GM12878 (cell line): ENCODE data around the gene TMEM256. TPM values are rescaled to one million over a fixed set of nuclear protein-coding genes. Genes with fewer than 3 reads are reported as not detected.

Source experiments
- ATAC-seq: fragments of 200-7000 bp; cut with Tn5 transposase; 3 replicates; pipeline ENCODE4 v1.9.1; 2020; ENCODE audit warnings: mild to moderate bottlenecking, moderate library complexity
- BruUV-seq: library from RNA; stranded (reverse); fragments of 400-500 nt; replicated peaks from 2 replicates; lab custom pipeline; 2021; lab: Mats Ljungman, UMichigan
- CTCF ChIA-PET: fragments of 300-600 bp; sonication (Branson Sonifier 250); formaldehyde crosslinking; extraction: SDS; loops from one replicate; lab custom pipeline; 2021; ENCODE audit warnings: inconsistent platforms; lab: Yijun Ruan, JAX
- POLR2A ChIA-PET: fragments of 350-600 bp; formaldehyde crosslinking; extraction: SDS; loops from one replicate; lab custom pipeline; 2021; ENCODE audit warnings: inconsistent platforms; lab: Charles Lee
- RAD21 ChIA-PET: fragments of 300-600 bp; sonication (Branson Sonifier 250); formaldehyde crosslinking; loops from one replicate; lab custom pipeline; 2023; ENCODE audit warnings: antibody characterized with exemption; ENCODE audit not compliant: unreplicated experiment; lab: Charles Lee
- SMC1A ChIA-PET: fragments of 300-600 bp; sonication (Branson Sonifier 250); formaldehyde crosslinking; loops from one replicate; lab custom pipeline; 2023; ENCODE audit not compliant: unreplicated experiment, uncharacterized antibody; lab: Charles Lee
- DNase-seq: peaks from one replicate; pipeline ENCODE4 v3.0.0-alpha.2; 2011; ENCODE audit warnings: low read depth, low spot score
- FAIRE-seq: peaks from 3 replicates; lab custom pipeline; 2011; peaks lifted over from hg19 to GRCh38; lab: Jason Lieb, UNC
- H2AFZ ChIP-seq: 2 replicates; pipeline ENCODE4 v1.6.0; 2011; ENCODE audit warnings: low read depth, low read length, control low read depth; ENCODE audit not compliant: control insufficient read depth
- H3K27ac ChIP-seq: 2 replicates; pipeline ENCODE4 v1.5.1; 2011; ENCODE audit warnings: control low read depth; ENCODE audit not compliant: control insufficient read depth, insufficient read depth
- H3K27me3 ChIP-seq, 2 experiments: replicated peaks in 1 of 2; 2 replicates each; pipeline versions ENCODE4 v1.6.0 to v1.6.1; 2011; ENCODE audit warnings: low read length in 1 of 2; ENCODE audit not compliant: control insufficient read depth in 2 of 2, insufficient read depth in 2 of 2
- H3K36me3 ChIP-seq, 2 experiments: 2 replicates each; pipeline ENCODE4 v1.5.1; 2011; ENCODE audit warnings: low read length in 1 of 2; ENCODE audit not compliant: control insufficient read depth in 2 of 2, insufficient read depth in 2 of 2
- H3K4me1 ChIP-seq: 2 replicates; pipeline ENCODE4 v1.6.1; 2011; ENCODE audit warnings: mild to moderate bottlenecking, low read length, moderate library complexity, mixed read lengths; ENCODE audit not compliant: control insufficient read depth, insufficient read depth
- H3K4me2 ChIP-seq: 2 replicates; pipeline ENCODE4 v1.6.0; 2011; ENCODE audit warnings: control low read depth; ENCODE audit not compliant: control insufficient read depth, insufficient read depth
- H3K4me3 ChIP-seq: fragments of 200-600 bp; sonication (generic); 2 replicates; pipeline ENCODE4 v1.5.1; 2016
- H3K79me2 ChIP-seq: 2 replicates; pipeline ENCODE4 v1.6.0; 2011; ENCODE audit warnings: low read length; ENCODE audit not compliant: control insufficient read depth, insufficient read depth
- H3K9ac ChIP-seq: 2 replicates; pipeline ENCODE4 v1.8.0; 2011; ENCODE audit warnings: low read length, control low read depth, mixed read lengths; ENCODE audit not compliant: control insufficient read depth, insufficient read depth
- H3K9me3 ChIP-seq: replicated peaks from 3 replicates; pipeline ENCODE4 v1.5.1; 2011; ENCODE audit warnings: mild to moderate bottlenecking, low read length; ENCODE audit not compliant: control insufficient read depth, insufficient read depth
- H4K20me1 ChIP-seq: 2 replicates; pipeline ENCODE4 v1.6.0; 2011; ENCODE audit not compliant: control insufficient read depth, insufficient read depth
- CTCF ChIP-seq, 3 experiments: IDR thresholded peaks in 2 of 3; conservative IDR thresholded peaks in 1 of 3; 2 replicates each; pipeline ENCODE4 v1.5.1; 2011; ENCODE audit warnings: low read depth in 3 of 3, low read length in 3 of 3, mild to moderate bottlenecking in 3 of 3, control low read depth in 2 of 3, moderate library complexity in 2 of 3, inconsistent platforms in 1 of 3, mixed read lengths in 1 of 3; ENCODE audit not compliant: control insufficient read depth in 2 of 3, insufficient read depth in 1 of 3; ENCODE audit errors: extremely low read depth in 1 of 3
- CUX1 ChIP-seq: IDR thresholded peaks from 2 replicates; pipeline ENCODE4 v1.6.1; 2012; ENCODE audit warnings: improper control_type of control experiment, low read depth, low read length; ENCODE audit not compliant: insufficient replicate concordance
- DPF2 ChIP-seq: fragments of 450-650 bp; IDR thresholded peaks from 2 replicates; pipeline ENCODE4 v1.6.1; 2017; ENCODE audit warnings: mild to moderate bottlenecking
- E2F4 ChIP-seq: IDR thresholded peaks from 2 replicates; pipeline ENCODE4 v1.6.1; 2012; ENCODE audit warnings: low read depth, low read length, improper control_type of control experiment
- ESRRA ChIP-seq: IDR thresholded peaks from 2 replicates; pipeline ENCODE4 v1.6.1; 2012; ENCODE audit warnings: mild to moderate bottlenecking, low read length, improper control_type of control experiment
- HCFC1 ChIP-seq: fragments of 150-350 bp; IDR thresholded peaks from 2 replicates; pipeline ENCODE4 v1.6.1; 2014; ENCODE audit warnings: low read length
- KAT2A ChIP-seq: conservative IDR thresholded peaks from 2 replicates; pipeline ENCODE4 v1.6.1; 2011; ENCODE audit warnings: low read depth, low read length; ENCODE audit not compliant: control insufficient read depth
- KDM1A ChIP-seq: fragments of 200-600 bp; sonication (generic); IDR thresholded peaks from 2 replicates; pipeline ENCODE4 v1.6.1; 2016; ENCODE audit warnings: borderline replicate concordance
- MYC ChIP-seq: IDR thresholded peaks from 2 replicates; pipeline ENCODE4 v1.6.1; 2011; ENCODE audit warnings: mild to moderate bottlenecking, low read length, moderate library complexity, inconsistent platforms; ENCODE audit not compliant: insufficient read depth, insufficient replicate concordance, insufficient read length, severe bottlenecking
- NFXL1 ChIP-seq: fragments of 450-650 bp; IDR thresholded peaks from 2 replicates; pipeline ENCODE4 v1.6.1; 2017; ENCODE audit warnings: antibody characterized with exemption, mild to moderate bottlenecking, borderline replicate concordance
- RUNX3 ChIP-seq: IDR thresholded peaks from 2 replicates; pipeline ENCODE4 v1.6.1; 2012; ENCODE audit warnings: low read length, inconsistent platforms
- SIX5 ChIP-seq: IDR thresholded peaks from 2 replicates; pipeline ENCODE4 v1.6.1; 2011; ENCODE audit warnings: mild to moderate bottlenecking, low read depth, low read length, moderate library complexity; ENCODE audit not compliant: severe bottlenecking
- ZNF217 ChIP-seq: fragments of 450-650 bp; IDR thresholded peaks from 2 replicates; pipeline ENCODE4 v1.6.1; 2017; ENCODE audit warnings: antibody characterized with exemption, mild to moderate bottlenecking
- WGBS: methylation state at CpG from one replicate; pipeline ENCODE4 v1.1.6; 2016; ENCODE audit warnings: low lambda C conversion rate; ENCODE audit not compliant: insufficient replicate concordance, insufficient coverage; ENCODE audit errors: missing lambda C conversion rate; 5-methylcytosine and 5-hydroxymethylcytosine counted together
- in situ Hi-C: fragments of 300-500 bp; cut with MboI; formaldehyde crosslinking; loops from 9 replicates; pipeline ENCODE4 v1.14.3; 2018; ENCODE audit warnings: mixed read lengths
- intact Hi-C: fragments of 100-400 bp; cut with micrococcal nuclease; formaldehyde crosslinking; loops from one replicate; pipeline ENCODE4 v1.14.2; 2022; ENCODE audit not compliant: unreplicated experiment
- polyA plus RNA-seq, 11 experiments: library from polyadenylated mRNA; depleted of rRNA in 4 of 11; unstranded in 6 of 11; stranded (reverse) in 5 of 11; fragments of >200 nt; fragmentation: Nextera tagmentation in 4 of 11; fragmentation: Illumina TruSeq in 1 of 11; extraction: Ambion mirVana in 4 of 11; extraction: Trizol in 1 of 11; gene quantifications; 1 replicate in 1 of 11; 2 replicates in 10 of 11; pipeline versions ENCODE4 v1.2.1 to v1.2.3, GENCODE V29; 2011 to 2016; ENCODE audit warnings: inconsistent platforms in 2 of 11, missing spikeins in 2 of 11, low read depth in 1 of 11
- total RNA-seq, 4 experiments: library from RNA; depleted of rRNA in 3 of 4; stranded (reverse); fragments of >200 nt in 3 of 4; fragmentation: Illumina TruSeq in 1 of 4; extraction: Trizol in 1 of 4; gene quantifications; 2 replicates each; pipeline versions ENCODE4 v1.2.1 to v1.2.3, GENCODE V29; 2013 to 2021

Gene TMEM256
- total and polyA plus RNA-seq, 10 of the 15 experiments (the other 5 are each of a cell fraction or from before 2014, with no cell fraction given), result 57.3 to 342 (median 95.7) TPM

- WGBS, result 4% methylated on average over 2 of the region's 2 CpGs
- Histone ChIP-seq H3K4me2 (no peak overlapping the region), H3K27me3 (no peaks in the 10 kb centered on the region), H3K9me3 (no peaks in the 10 kb centered on the region), H3K27ac (no peak overlapping the region), H3K9ac (no peak overlapping the region), H3K79me2 (peaks cover 5% of the 10 kb centered on the region), H3K4me1 (peaks cover 18% of the 10 kb centered on the region), H4K20me1 (no peaks in the 10 kb centered on the region), H3K4me3 (no peak overlapping the region), H2AFZ (no peak overlapping the region), H3K36me3 (no peaks in the 10 kb centered on the region)
- FAIRE-seq, result no peak
- DNase-seq, result no peak
- in situ Hi-C loops, result no loop called here
- TF ChIP-seq ZNF217, result no peak
- TF ChIP-seq KDM1A, result no peak
- TF ChIP-seq MYC, result no peak
- TF ChIP-seq DPF2, result no peak
- no peak for TF ChIP-seq NFXL1
- TF ChIP-seq RUNX3, result no peak
- no peak for TF ChIP-seq HCFC1
- TF ChIP-seq CTCF (IDR thresholded peaks at IDR 0.05 in 2 of 3, conservative IDR thresholded peaks at IDR 0.05 in 1 of 3; ENCODE audit: control insufficient read depth in 2 of 3, extremely low read depth in 1 of 3, insufficient read depth in 1 of 3, low read depth in 3 of 3, low read length in 3 of 3), result no peak
- TF ChIP-seq E2F4, result no peak
- no peak for TF ChIP-seq ESRRA
- TF ChIP-seq SIX5, result no peak
- TF ChIP-seq CUX1, result no peak
- TF ChIP-seq KAT2A, result no peak
- ChIA-PET CTCF (interaction anchor here (1.0 to 3.5 kb wide), 4 partner anchors 69 to 232 kb away, joined by 3 to 47 read pairs (median 21); partner anchors contain the start of genes SENP3 and SOX15), POLR2A (no interaction called here), RAD21 (no interaction called here), SMC1A (interaction anchor here (1.4 kb wide), 1 partner anchor 61 kb away, joined by 3 read pairs; no protein-coding TSS in a partner anchor)
- no TSS peak for BruUV-seq
- no peak for ATAC-seq
- intact Hi-C loops, result loop anchor here (2.0 kb wide), 1 partner anchor 203 kb away; the partner anchor contains the start of gene SENP3
Observed at GRCh38 chr17:7357381-7357780, 46.5 kb downstream of the TMEM256 start.
